OCI-LY3 (cell line): Measurements from ENCODE around the gene UGT1A5.

ENCODE experiments used
- CTCF ChIP-seq: fragments of 200-600, 300-600 bp; sonication (generic); IDR thresholded peaks from 2 replicates; pipeline ENCODE4 v1.5.1; 2014; ENCODE audit warnings: antibody characterized with exemption, low read length, low read depth
- EZH2phosphoT487 ChIP-seq: fragments of 200-600 bp; shearing (Covaris generic); IDR thresholded peaks from 2 replicates; pipeline ENCODE4 v1.6.1; 2018; ENCODE audit warnings: antibody characterized with exemption, mixed run types, low read depth

GRCh38 chr2:233743464-233744259 is 31.0 kb downstream of the UGT1A5 start:
- no peak for TF ChIP-seq CTCF
- TF ChIP-seq EZH2phosphoT487, result no peak
